DOHH2 (cell line): Measurements from ENCODE around the gene IKBIP.
A peak's percentile ranks its signal among the peaks of the same experiment; 100 is the strongest.

Experiments
- H3F3A ChIP-seq: fragments of 200-600 bp; sonication (generic), shearing (Covaris generic); 2 replicates; pipeline ENCODE4 v1.6.0; 2016; ENCODE audit warnings: antibody characterized with exemption, mild to moderate bottlenecking; ENCODE audit not compliant: control insufficient read depth, insufficient read depth
- H3K27ac ChIP-seq: fragments of 200-600 bp; sonication (generic); 2 replicates; pipeline ENCODE4 v1.5.1; 2014; ENCODE audit warnings: low read depth, mild to moderate bottlenecking, low read length, moderate library complexity
- H3K27me3 ChIP-seq: fragments of 200-600 bp; sonication (generic); 2 replicates; pipeline ENCODE4 v1.6.1; 2014; ENCODE audit warnings: mild to moderate bottlenecking, low read length, mixed read lengths; ENCODE audit not compliant: control insufficient read depth
- H3K36me3 ChIP-seq: fragments of 200-600 bp; sonication (generic); 2 replicates; pipeline ENCODE4 v1.6.1; 2014; ENCODE audit warnings: mild to moderate bottlenecking, low read length, moderate library complexity, mixed read lengths; ENCODE audit not compliant: control insufficient read depth
- H3K4me1 ChIP-seq: fragments of 200-600 bp; sonication (generic); 2 replicates; pipeline ENCODE4 v1.6.1; 2014; ENCODE audit warnings: mild to moderate bottlenecking, low read length, mixed read lengths; ENCODE audit not compliant: control insufficient read depth
- H3K4me2 ChIP-seq: fragments of 200-600 bp; sonication (generic); 2 replicates; pipeline ENCODE4 v1.6.0; 2014; ENCODE audit warnings: mild to moderate bottlenecking, low read length, moderate library complexity
- H3K4me3 ChIP-seq: fragments of 200-600 bp; sonication (generic); 2 replicates; pipeline ENCODE4 v1.5.1; 2014; ENCODE audit warnings: mild to moderate bottlenecking, low read length, mixed read lengths
- H3K79me2 ChIP-seq: fragments of 200-600 bp; sonication (generic); 2 replicates; pipeline ENCODE4 v1.6.1; 2014; ENCODE audit warnings: mild to moderate bottlenecking, low read length, mixed read lengths; ENCODE audit not compliant: control insufficient read depth
- H3K9me2 ChIP-seq: fragments of 200-600 bp; sonication (generic); replicated peaks from 2 replicates; pipeline ENCODE4 v1.6.1; 2014; ENCODE audit warnings: mild to moderate bottlenecking, low read length, mixed read lengths; ENCODE audit not compliant: control insufficient read depth
- H3K9me3 ChIP-seq: fragments of 200-600 bp; sonication (generic); 2 replicates; pipeline ENCODE4 v1.6.1; 2014; ENCODE audit warnings: antibody characterized with exemption, low read length, mixed read lengths; ENCODE audit not compliant: control insufficient read depth, insufficient read depth
- H4K20me1 ChIP-seq: fragments of 200-600 bp; sonication (generic); 2 replicates; pipeline ENCODE4 v1.6.0; 2014; ENCODE audit warnings: low read depth, mild to moderate bottlenecking, antibody characterized with exemption, low read length, moderate library complexity; ENCODE audit not compliant: control insufficient read depth, insufficient read depth
- CTCF ChIP-seq: fragments of 200-600 bp; sonication (generic); IDR thresholded peaks from one replicate; pipeline ENCODE4 v1.5.1; 2014; ENCODE audit warnings: antibody characterized with exemption, mild to moderate bottlenecking, low read depth, low read length; ENCODE audit not compliant: poor library complexity, severe bottlenecking
- EZH2phosphoT487 ChIP-seq: fragments of 200-600 bp; sonication (generic); IDR thresholded peaks from 2 replicates; pipeline ENCODE4 v1.6.1; 2017; ENCODE audit warnings: borderline replicate concordance, mild to moderate bottlenecking, antibody characterized with exemption, low read length, moderate library complexity, mixed read lengths

The IKBIP gene

GRCh38 chr12:98651328-98651727 is 6.7 kb upstream of the IKBIP start:
- Histone ChIP-seq H3K9me2 (no peaks in the 10 kb centered on the region), H3K27ac (no peak overlapping the region), H3K27me3 (no peaks in the 10 kb centered on the region), H3K9me3 (no peaks in the 10 kb centered on the region), H4K20me1 (no peaks in the 10 kb centered on the region), H3K4me1 (peaks cover 9% of the 10 kb centered on the region), H3K4me2 (no peak overlapping the region), H3F3A (peaks cover 4% of the 10 kb centered on the region; the same call in 1 of the 2 replicates), H3K36me3 (peaks cover 36% of the 10 kb centered on the region), H3K79me2 (peaks cover 20% of the 10 kb centered on the region), H3K4me3 (no peak overlapping the region)
- TF ChIP-seq EZH2phosphoT487 (no peak), CTCF (no peak)

- H3K4me2 ChIP-seq, result peak overlapping the region; percentile 77
- H3K27ac ChIP-seq, result 0 out of 2 replicates have a peak overlapping the region, but pooled peaks have one; percentile 8
- peaks cover 4% of the 10 kb centered on the region; the same call in 1 of the 2 replicates for H3F3A ChIP-seq
- no peaks in the 10 kb centered on the region for H3K9me3 ChIP-seq
- H3K4me1 ChIP-seq, result peaks cover 26% of the 10 kb centered on the region
- H3K36me3 ChIP-seq, result peaks cover 44% of the 10 kb centered on the region
- TF ChIP-seq CTCF (peak; percentile 30), EZH2phosphoT487 (no peak)
- H3K4me3 ChIP-seq, result peak overlapping the region; percentile 88
- 0 out of 2 replicates have a peak, but pooled peaks cover 3% of the 10 kb centered on the region for H4K20me1 ChIP-seq
- no peaks in the 10 kb centered on the region for H3K27me3 ChIP-seq
- H3K79me2 ChIP-seq, result peaks cover 64% of the 10 kb centered on the region
- no peaks in the 10 kb centered on the region for H3K9me2 ChIP-seq
Observed at GRCh38 chr12:98646294-98647090, 1.9 kb upstream of the IKBIP start.

GRCh38 chr12:98645572-98646067 is 1.0 kb upstream of the IKBIP start:
- Histone ChIP-seq H3K36me3 (peaks cover 42% of the 10 kb centered on the region), H3K79me2 (peaks cover 73% of the 10 kb centered on the region), H3F3A (0 out of 2 replicates have a peak, but pooled peaks cover 4% of the 10 kb centered on the region), H4K20me1 (0 out of 2 replicates have a peak, but pooled peaks cover 3% of the 10 kb centered on the region), H3K4me2 (peak overlapping the region; percentile 77), H3K4me3 (peak overlapping the region; percentile 88), H3K9me2 (no peaks in the 10 kb centered on the region), H3K27ac (peak overlapping the region; percentile 41), H3K9me3 (no peaks in the 10 kb centered on the region), H3K27me3 (no peaks in the 10 kb centered on the region), H3K4me1 (peaks cover 26% of the 10 kb centered on the region)
- no peak for TF ChIP-seq EZH2phosphoT487
- peak; percentile 28 for TF ChIP-seq CTCF
